ENCODE results near the gene ERCC6L2. TPM values are rescaled to one million over a fixed set of nuclear protein-coding genes. Genes with fewer than 3 reads are reported as not detected.

The ERCC6L2 gene, protein sequence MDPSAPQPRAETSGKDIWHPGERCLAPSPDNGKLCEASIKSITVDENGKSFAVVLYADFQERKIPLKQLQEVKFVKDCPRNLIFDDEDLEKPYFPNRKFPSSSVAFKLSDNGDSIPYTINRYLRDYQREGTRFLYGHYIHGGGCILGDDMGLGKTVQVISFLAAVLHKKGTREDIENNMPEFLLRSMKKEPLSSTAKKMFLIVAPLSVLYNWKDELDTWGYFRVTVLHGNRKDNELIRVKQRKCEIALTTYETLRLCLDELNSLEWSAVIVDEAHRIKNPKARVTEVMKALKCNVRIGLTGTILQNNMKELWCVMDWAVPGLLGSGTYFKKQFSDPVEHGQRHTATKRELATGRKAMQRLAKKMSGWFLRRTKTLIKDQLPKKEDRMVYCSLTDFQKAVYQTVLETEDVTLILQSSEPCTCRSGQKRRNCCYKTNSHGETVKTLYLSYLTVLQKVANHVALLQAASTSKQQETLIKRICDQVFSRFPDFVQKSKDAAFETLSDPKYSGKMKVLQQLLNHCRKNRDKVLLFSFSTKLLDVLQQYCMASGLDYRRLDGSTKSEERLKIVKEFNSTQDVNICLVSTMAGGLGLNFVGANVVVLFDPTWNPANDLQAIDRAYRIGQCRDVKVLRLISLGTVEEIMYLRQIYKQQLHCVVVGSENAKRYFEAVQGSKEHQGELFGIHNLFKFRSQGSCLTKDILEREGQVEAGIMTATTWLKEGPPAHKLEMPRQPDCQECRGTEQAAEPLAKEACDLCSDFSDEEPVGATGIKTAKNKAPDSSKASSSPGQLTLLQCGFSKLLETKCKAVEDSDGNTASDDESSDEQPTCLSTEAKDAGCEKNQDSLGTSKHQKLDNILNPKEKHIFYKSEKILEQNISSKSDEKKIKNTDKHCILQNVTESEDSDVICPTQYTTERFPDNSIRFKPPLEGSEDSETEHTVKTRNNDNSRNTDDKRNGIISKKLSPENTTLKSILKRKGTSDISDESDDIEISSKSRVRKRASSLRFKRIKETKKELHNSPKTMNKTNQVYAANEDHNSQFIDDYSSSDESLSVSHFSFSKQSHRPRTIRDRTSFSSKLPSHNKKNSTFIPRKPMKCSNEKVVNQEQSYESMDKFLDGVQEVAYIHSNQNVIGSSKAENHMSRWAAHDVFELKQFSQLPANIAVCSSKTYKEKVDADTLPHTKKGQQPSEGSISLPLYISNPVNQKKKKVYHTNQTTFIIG (N-terminal part only)
- total RNA-seq (2021; fragmentation: NEBNext Ultra II Directional; extraction: Animal tissue kit (Norgen Biotek cat#: 25700)) = 47.7 and 50.0 TPM in 2 replicates
- 7.7 and 9.8 TPM in 2 replicates for polyA plus RNA-seq (2011; rRNA removed)
- 15.6 TPM for polyA plus RNA-seq (2011; cell fraction: cytosol; rRNA removed)
- 19.6 TPM for polyA plus RNA-seq (2011; cell fraction: nucleus; rRNA removed)
- 17.6 to 23.3 TPM (median 19.1 TPM) in 4 replicates for polyA plus RNA-seq (2012, experiment 1 of 2)
- 0.79 TPM for polyA plus RNA-seq (2012, experiment 2 of 2)
- polyA plus RNA-seq (2013, experiment 1 of 2) = 26.1 TPM
- polyA plus RNA-seq (2013, experiment 2 of 2) = 23.9 TPM
- 64.8 and 90.1 TPM in 2 replicates for polyA minus RNA-seq (2011; rRNA and poly(A)+ RNA removed)
- polyA minus RNA-seq (2011; cell fraction: cytosol; rRNA and poly(A)+ RNA removed) = 35.2 TPM
- 140 TPM for polyA minus RNA-seq (2011; cell fraction: nucleus; rRNA and poly(A)+ RNA removed)
- long read RNA-seq, experiment 1, partial matches to known transcripts = 6 of 10 reads
- long read RNA-seq, experiment 1, other reads (novel, unspliced or antisense) = 4 of 10 reads
- long read RNA-seq, experiment 2, partial matches to known transcripts = 3 of 10 reads
- long read RNA-seq, experiment 2, other reads (novel, unspliced or antisense) = 7 of 10 reads

- POLR2A ChIA-PET (ENCODE audit: partially characterized antibody) = interaction anchor here (0.6 to 3.1 kb wide), 48 partner anchors 9 to 632 kb away, joined by 3 to 22 read pairs (median 4); no protein-coding TSS in a partner anchor
- FAIRE-seq = no peak
- TF ChIP-seq SIX5 (IDR thresholded peaks at IDR 0.05; ENCODE audit: low read depth, low read length) = peak; percentile 3; the same call in 1 of the 2 replicates
- no peak for TF ChIP-seq SIRT6 (IDR thresholded peaks at IDR 0.05; ENCODE audit: low read length)
- TF ChIP-seq TCF12 (IDR thresholded peaks at IDR 0.05; ENCODE audit: low read depth, low read length) = no peak
Observed at GRCh38 chr9:95875305-95876137, at the start of gene ERCC6L2. Gene ERCC6L2, plus strand, starts transcription at chr9:95875691. Its CDS starts 348 bp downstream, at chr9:95876039.

More at GRCh38 chr9:95875305-95876137, at the start of gene ERCC6L2:
- peak within 1 kb of the TSS; percentile 92; the same call in 1 of the 2 replicates for H2BK12ac ChIP-seq (ENCODE audit: low read depth, low read length)
- CTCF ChIA-PET (ENCODE audit: partially characterized antibody) = interaction anchor here (0.7 to 1.2 kb wide), 3 partner anchors 15 to 139 kb away, joined by 3 to 6 read pairs (median 3); no protein-coding TSS in a partner anchor
- no peak within 1 kb of the TSS for H3K14ac ChIP-seq (ENCODE audit: insufficient read length)
- no peak within 1 kb of the TSS for H2BK120ac ChIP-seq (replicated peaks; ENCODE audit: low read depth, low read length)
- H3K9ac ChIP-seq (replicated peaks in 1 of 4; ENCODE audit: extremely low read depth in 1 of 4, low read depth in 3 of 4, low read length in 3 of 4) = peak within 1 kb of the TSS in 3 of 4 experiments; percentile 90 to 99 (median 92)
- H4K91ac ChIP-seq (replicated peaks; ENCODE audit: insufficient read length, low read length) = peak within 1 kb of the TSS; percentile 100
- H3K9me3 ChIP-seq (ENCODE audit: insufficient read depth in 2 of 2, low read depth in 1 of 2, low read length in 1 of 2) = no peaks in the 10 kb centered on the region
- H3K56ac ChIP-seq (replicated peaks; ENCODE audit: insufficient read length, low read depth, low read length) = peak within 1 kb of the TSS; percentile 97
- DNase-seq (ENCODE audit: low read depth in 1 of 2, low spot score in 2 of 2) = peak; percentile 94 to 98
- peak within 1 kb of the TSS; percentile 100 for H2BK5ac ChIP-seq (ENCODE audit: low read depth, low read length)
- no peak within 1 kb of the TSS; a peak in 3 of 4 replicates for H3K4me2 ChIP-seq (ENCODE audit: insufficient read depth in 1 of 2, low read depth in 2 of 2, low read length in 2 of 2)
- peak within 1 kb of the TSS; percentile 100 for H3K18ac ChIP-seq (ENCODE audit: extremely low read depth, low read length)
- H3K23me2 ChIP-seq (ENCODE audit: low read depth, low read length) = peaks cover 10% of the 10 kb centered on the region
- no peak within 1 kb of the TSS; a peak in 3 of 8 replicates for H3K4me3 ChIP-seq (ENCODE audit: extremely low read depth in 1 of 4, insufficient read depth in 2 of 4, low read depth in 3 of 4, low read length in 4 of 4)
- peaks cover 3 to 28% of the 10 kb centered on the region in 2 experiments; a peak in 3 of 4 replicates for H3K79me2 ChIP-seq (ENCODE audit: control insufficient read depth in 1 of 2, insufficient read depth in 2 of 2, low read length in 2 of 2)
- H2BK15ac ChIP-seq (ENCODE audit: low read length) = 0 out of 2 replicates have a peak within 1 kb of the TSS, but pooled peaks have one; percentile 98
- peak within 1 kb of the TSS; percentile 99 for H4K5ac ChIP-seq (ENCODE audit: insufficient read length, low read depth, low read length)
- peak within 1 kb of the TSS; percentile 58 for H2AFZ ChIP-seq (ENCODE audit: low read length)
- peak within 1 kb of the TSS; percentile 100 for H4K8ac ChIP-seq (ENCODE audit: extremely low read depth, insufficient read depth, low read length)
- 1% methylated on average over 74 of the region's 74 CpGs; no CpG with 5 or more reads in 1 of the 2 experiments for WGBS, 2 experiments (ENCODE audit: extremely low coverage in 1 of 2, insufficient coverage in 1 of 2, insufficient read length in 1 of 2, insufficient replicate concordance in 2 of 2, low coverage in 1 of 2, low lambda C conversion rate in 2 of 2, missing lambda C conversion rate in 1 of 2)
- peak within 1 kb of the TSS; percentile 99 for H3K27ac ChIP-seq (ENCODE audit: low read depth, low read length)
- peak within 1 kb of the TSS; percentile 98 for H3K4ac ChIP-seq (replicated peaks; ENCODE audit: insufficient read length, low read depth, low read length)
- peaks cover 0 to 2% of the 10 kb centered on the region in 2 experiments for H4K20me1 ChIP-seq (replicated peaks in 1 of 2; ENCODE audit: control insufficient read depth in 1 of 2, insufficient read depth in 2 of 2, low read length in 2 of 2)
- H3K27me3 ChIP-seq (replicated peaks in 1 of 4; ENCODE audit: control insufficient read depth in 3 of 4, extremely low read depth in 1 of 4, insufficient read depth in 3 of 4, low read length in 3 of 4) = no peaks in the 10 kb centered on the region
- H3K36me3 ChIP-seq (ENCODE audit: control insufficient read depth in 2 of 4, insufficient read depth in 4 of 4, low read length in 3 of 4) = no peaks in the 10 kb centered on the region
- H3K79me1 ChIP-seq (ENCODE audit: low read depth, low read length) = no peaks in the 10 kb centered on the region
- H3K4me1 ChIP-seq (replicated peaks in 1 of 4; ENCODE audit: control insufficient read depth in 3 of 4, insufficient read depth in 4 of 4, low read length in 3 of 4) = peaks cover 0 to 4% (median 0%) of the 10 kb centered on the region in 4 experiments; a peak in 3 of 7 replicates
- H2AK5ac ChIP-seq (ENCODE audit: low read depth, low read length) = no peak within 1 kb of the TSS
- no peak within 1 kb of the TSS for H2BK20ac ChIP-seq (ENCODE audit: low read length)
- no peak within 1 kb of the TSS for H3K23ac ChIP-seq (ENCODE audit: insufficient read length)
